Measurements from ENCODE around the gene ZNF684. TPM values are rescaled to one million over a fixed set of nuclear protein-coding genes. Genes with fewer than 3 reads are reported as not detected.
"Not testable (repeated sequence)": the region's sequence is repeated elsewhere in the genome, so short reads cannot be mapped to it uniquely, and the experiment has no call there.

The ZNF684 gene
- polyA plus RNA-seq, 3 donors from 2014 or later = 4.3 to 7.2 (median 5.4) TPM

GRCh38 chr1:40546957-40547356, 15.5 kb downstream of the ZNF684 start:
- Mint-ChIP-seq H3K4me3 (no peak overlapping the region), H3K36me3 (peaks cover 42 to 55% (median 51%) of the 10 kb centered on the region in 3 donors), H3K9me3 (peaks cover 9 to 18% (median 17%) of the 10 kb centered on the region in 6 donors), H3K4me1 (no peaks in the 10 kb centered on the region), H3K27me3 (ENCODE audit: low read depth in 3 of 3) (peaks cover 0 to 4% (median 0%) of the 10 kb centered on the region in 3 donors), H3K27ac (no peak overlapping the region)
- no peak for DNase-seq

- no peak overlapping the region for H3K27ac Mint-ChIP-seq
- no peak overlapping the region for H3K4me3 Mint-ChIP-seq
Measured at GRCh38 chr1:40553017-40553416, 21.6 kb downstream of the ZNF684 start.

GRCh38 chr1:40554807-40555206, 23.4 kb downstream of the ZNF684 start:
- not testable (repeated sequence) for DNase-seq; H3K27ac Mint-ChIP-seq; H3K4me1 Mint-ChIP-seq; H3K9me3 Mint-ChIP-seq; H3K27me3 Mint-ChIP-seq (ENCODE audit: low read depth in 3 of 3); H3K4me3 Mint-ChIP-seq; H3K36me3 Mint-ChIP-seq

More at GRCh38 chr1:40553017-40553416, 21.6 kb downstream of the ZNF684 start:
- Mint-ChIP-seq H3K27me3 (ENCODE audit: low read depth in 3 of 3) (peaks cover 0 to 4% (median 0%) of the 10 kb centered on the region in 3 donors), H3K36me3 (peaks cover 0 to 6% (median 0%) of the 10 kb centered on the region in 3 donors), H3K4me1 (no peaks in the 10 kb centered on the region), H3K9me3 (peaks cover 0 to 12% (median 2%) of the 10 kb centered on the region in 6 donors)
- no peak for DNase-seq

- DNase-seq = no peak
- Mint-ChIP-seq H3K36me3 (no peaks in the 10 kb centered on the region), H3K4me3 (no peak overlapping the region), H3K4me1 (no peaks in the 10 kb centered on the region), H3K9me3 (peaks cover 0 to 3% (median 0%) of the 10 kb centered on the region in 6 donors), H3K27me3 (ENCODE audit: low read depth in 3 of 3) (no peaks in the 10 kb centered on the region), H3K27ac (no peak overlapping the region)
Measured at GRCh38 chr1:40556121-40556520, 24.7 kb downstream of the ZNF684 start.

- H3K27ac Mint-ChIP-seq; H3K27me3 Mint-ChIP-seq (ENCODE audit: low read depth in 3 of 3); H3K36me3 Mint-ChIP-seq; DNase-seq; H3K4me3 Mint-ChIP-seq; H3K9me3 Mint-ChIP-seq; H3K4me1 Mint-ChIP-seq: not testable (repeated sequence)
Measured at GRCh38 chr1:40558241-40558640, 26.8 kb downstream of the ZNF684 start.

GRCh38 chr1:40562185-40562584, 30.7 kb downstream of the ZNF684 start:
- Mint-ChIP-seq H3K36me3 (peaks cover 0 to 4% (median 0%) of the 10 kb centered on the region in 3 donors), H3K4me3 (no peak overlapping the region), H3K4me1 (no peaks in the 10 kb centered on the region), H3K27ac (no peak overlapping the region), H3K27me3 (ENCODE audit: low read depth in 3 of 3) (peaks cover 0 to 6% (median 3%) of the 10 kb centered on the region in 3 donors), H3K9me3 (peaks cover 0 to 4% (median 0%) of the 10 kb centered on the region in 6 donors)
- no peak for DNase-seq

GRCh38 chr1:40563266-40563665, 31.8 kb downstream of the ZNF684 start:
- H3K27ac Mint-ChIP-seq = no peak overlapping the region
- H3K4me1 Mint-ChIP-seq = no peaks in the 10 kb centered on the region
- H3K9me3 Mint-ChIP-seq = peaks cover 0 to 4% (median 0%) of the 10 kb centered on the region in 6 donors
- H3K4me3 Mint-ChIP-seq = no peak overlapping the region
- peaks cover 0 to 4% (median 0%) of the 10 kb centered on the region in 3 donors for H3K36me3 Mint-ChIP-seq
- peaks cover 2 to 6% (median 3%) of the 10 kb centered on the region in 3 donors for H3K27me3 Mint-ChIP-seq (ENCODE audit: low read depth in 3 of 3)
- DNase-seq = no peak

GRCh38 chr1:40564506-40564905, 33.1 kb downstream of the ZNF684 start:
- H3K4me1 Mint-ChIP-seq = no peaks in the 10 kb centered on the region
- no peak for DNase-seq
- H3K36me3 Mint-ChIP-seq = peaks cover 0 to 4% (median 0%) of the 10 kb centered on the region in 3 donors
- peaks cover 0 to 4% (median 0%) of the 10 kb centered on the region in 6 donors for H3K9me3 Mint-ChIP-seq
- no peak overlapping the region for H3K27ac Mint-ChIP-seq
- no peak overlapping the region for H3K4me3 Mint-ChIP-seq
- H3K27me3 Mint-ChIP-seq (ENCODE audit: low read depth in 3 of 3) = peaks cover 2 to 6% (median 3%) of the 10 kb centered on the region in 3 donors

- H3K9me3 Mint-ChIP-seq = peaks cover 0 to 2% (median 0%) of the 10 kb centered on the region in 6 donors
- peaks cover 0 to 4% (median 0%) of the 10 kb centered on the region in 3 donors for H3K36me3 Mint-ChIP-seq
Measured at GRCh38 chr1:40564913-40565312, 33.5 kb downstream of the ZNF684 start.

GRCh38 chr1:40567825-40568224, 36.4 kb downstream of the ZNF684 start:
- no peak for DNase-seq
- no peak overlapping the region for H3K4me3 Mint-ChIP-seq
- H3K36me3 Mint-ChIP-seq = peaks cover 0 to 4% (median 0%) of the 10 kb centered on the region in 3 donors
- peaks cover 5 to 6% (median 5%) of the 10 kb centered on the region in 3 donors for H3K27me3 Mint-ChIP-seq (ENCODE audit: low read depth in 3 of 3)
- H3K9me3 Mint-ChIP-seq = peaks cover 0 to 2% (median 0%) of the 10 kb centered on the region in 6 donors
- no peaks in the 10 kb centered on the region for H3K4me1 Mint-ChIP-seq
- no peak overlapping the region for H3K27ac Mint-ChIP-seq

More at GRCh38 chr1:40564913-40565312, 33.5 kb downstream of the ZNF684 start:
- peaks cover 2 to 6% (median 3%) of the 10 kb centered on the region in 3 donors for H3K27me3 Mint-ChIP-seq (ENCODE audit: low read depth in 3 of 3)
- no peak overlapping the region for H3K27ac Mint-ChIP-seq
- H3K4me1 Mint-ChIP-seq = no peaks in the 10 kb centered on the region
- H3K4me3 Mint-ChIP-seq = no peak overlapping the region
- DNase-seq = no peak

GRCh38 chr1:40574805-40575204, 43.4 kb downstream of the ZNF684 start:
- H3K4me1 Mint-ChIP-seq, DNase-seq, H3K4me3 Mint-ChIP-seq, H3K36me3 Mint-ChIP-seq, H3K27ac Mint-ChIP-seq: not testable (repeated sequence)
- peaks cover 7 to 14% (median 8%) of the 10 kb centered on the region in 3 donors for H3K27me3 Mint-ChIP-seq (ENCODE audit: low read depth in 3 of 3)
- peaks cover 0 to 11% (median 0%) of the 10 kb centered on the region in 6 donors for H3K9me3 Mint-ChIP-seq

GRCh38 chr1:40575336-40575735, 43.9 kb downstream of the ZNF684 start:
- no peaks in the 10 kb centered on the region for H3K36me3 Mint-ChIP-seq
- DNase-seq = no peak
- peaks cover 8 to 17% (median 9%) of the 10 kb centered on the region in 3 donors for H3K27me3 Mint-ChIP-seq (ENCODE audit: low read depth in 3 of 3)
- H3K27ac Mint-ChIP-seq = no peak overlapping the region
- H3K4me3 Mint-ChIP-seq = no peak overlapping the region
- no peaks in the 10 kb centered on the region for H3K4me1 Mint-ChIP-seq
- peaks cover 0 to 11% (median 0%) of the 10 kb centered on the region in 6 donors for H3K9me3 Mint-ChIP-seq

- no peak for DNase-seq
- no peak overlapping the region for H3K27ac Mint-ChIP-seq
- H3K9me3 Mint-ChIP-seq = peaks cover 0 to 7% (median 0%) of the 10 kb centered on the region in 6 donors
- no peaks in the 10 kb centered on the region for H3K4me1 Mint-ChIP-seq
- no peaks in the 10 kb centered on the region for H3K36me3 Mint-ChIP-seq
- peaks cover 4 to 7% (median 6%) of the 10 kb centered on the region in 3 donors for H3K27me3 Mint-ChIP-seq (ENCODE audit: low read depth in 3 of 3)
- H3K4me3 Mint-ChIP-seq = no peak overlapping the region
Measured at GRCh38 chr1:40582116-40582515, 50.7 kb downstream of the ZNF684 start.

GRCh38 chr1:40583980-40584379, 52.5 kb downstream of the ZNF684 start:
- H3K27ac Mint-ChIP-seq = no peak overlapping the region

GRCh38 chr1:40588586-40588985, 57.1 kb downstream of the ZNF684 start:
- H3K36me3 Mint-ChIP-seq = no peaks in the 10 kb centered on the region
- H3K4me3 Mint-ChIP-seq = no peak overlapping the region
- no peak overlapping the region for H3K27ac Mint-ChIP-seq
- H3K27me3 Mint-ChIP-seq (ENCODE audit: low read depth in 3 of 3) = peaks cover 1 to 6% (median 2%) of the 10 kb centered on the region in 3 donors
- H3K9me3 Mint-ChIP-seq = no peaks in the 10 kb centered on the region
- peaks cover 0 to 12% of the 10 kb centered on the region in 2 donors for H3K4me1 Mint-ChIP-seq
- no peak for DNase-seq

More at GRCh38 chr1:40583980-40584379, 52.5 kb downstream of the ZNF684 start:
- no peaks in the 10 kb centered on the region for H3K36me3 Mint-ChIP-seq
- H3K27me3 Mint-ChIP-seq (ENCODE audit: low read depth in 3 of 3) = peaks cover 0 to 7% (median 5%) of the 10 kb centered on the region in 3 donors
- no peaks in the 10 kb centered on the region for H3K9me3 Mint-ChIP-seq
- H3K4me1 Mint-ChIP-seq = no peaks in the 10 kb centered on the region
- no peak overlapping the region for H3K4me3 Mint-ChIP-seq
- no peak for DNase-seq

Measured in immature natural killer cell (primary cell).